ENCODE data around the gene PYGB.

DNA sequence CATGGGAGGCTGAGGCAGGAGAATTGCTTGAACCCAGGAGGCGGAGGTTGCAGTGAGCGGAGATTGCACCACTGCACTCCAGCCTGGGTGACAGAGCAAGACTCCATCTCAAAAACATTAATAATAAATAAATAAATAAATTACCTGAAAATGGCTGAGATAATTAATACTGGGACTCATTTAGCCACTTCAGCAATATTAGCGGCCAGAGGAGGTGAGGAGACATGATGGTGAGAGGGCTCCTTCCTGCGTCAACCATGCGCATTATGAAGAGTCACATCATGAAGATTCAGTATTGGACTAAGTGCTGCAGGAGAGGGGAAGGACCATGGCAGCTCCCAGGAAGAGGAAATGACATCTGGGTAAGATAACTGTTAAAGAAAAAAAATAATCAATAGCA is 2.9 kb upstream of the PYGB start:
- TF ChIP-seq, protein P1, sequence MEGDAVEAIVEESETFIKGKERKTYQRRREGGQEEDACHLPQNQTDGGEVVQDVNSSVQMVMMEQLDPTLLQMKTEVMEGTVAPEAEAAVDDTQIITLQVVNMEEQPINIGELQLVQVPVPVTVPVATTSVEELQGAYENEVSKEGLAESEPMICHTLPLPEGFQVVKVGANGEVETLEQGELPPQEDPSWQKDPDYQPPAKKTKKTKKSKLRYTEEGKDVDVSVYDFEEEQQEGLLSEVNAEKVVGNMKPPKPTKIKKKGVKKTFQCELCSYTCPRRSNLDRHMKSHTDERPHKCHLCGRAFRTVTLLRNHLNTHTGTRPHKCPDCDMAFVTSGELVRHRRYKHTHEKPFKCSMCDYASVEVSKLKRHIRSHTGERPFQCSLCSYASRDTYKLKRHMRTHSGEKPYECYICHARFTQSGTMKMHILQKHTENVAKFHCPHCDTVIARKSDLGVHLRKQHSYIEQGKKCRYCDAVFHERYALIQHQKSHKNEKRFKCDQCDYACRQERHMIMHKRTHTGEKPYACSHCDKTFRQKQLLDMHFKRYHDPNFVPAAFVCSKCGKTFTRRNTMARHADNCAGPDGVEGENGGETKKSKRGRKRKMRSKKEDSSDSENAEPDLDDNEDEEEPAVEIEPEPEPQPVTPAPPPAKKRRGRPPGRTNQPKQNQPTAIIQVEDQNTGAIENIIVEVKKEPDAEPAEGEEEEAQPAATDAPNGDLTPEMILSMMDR (IDR thresholded peaks at IDR 0.05) = no peak
- TF ChIP-seq, protein P2, sequence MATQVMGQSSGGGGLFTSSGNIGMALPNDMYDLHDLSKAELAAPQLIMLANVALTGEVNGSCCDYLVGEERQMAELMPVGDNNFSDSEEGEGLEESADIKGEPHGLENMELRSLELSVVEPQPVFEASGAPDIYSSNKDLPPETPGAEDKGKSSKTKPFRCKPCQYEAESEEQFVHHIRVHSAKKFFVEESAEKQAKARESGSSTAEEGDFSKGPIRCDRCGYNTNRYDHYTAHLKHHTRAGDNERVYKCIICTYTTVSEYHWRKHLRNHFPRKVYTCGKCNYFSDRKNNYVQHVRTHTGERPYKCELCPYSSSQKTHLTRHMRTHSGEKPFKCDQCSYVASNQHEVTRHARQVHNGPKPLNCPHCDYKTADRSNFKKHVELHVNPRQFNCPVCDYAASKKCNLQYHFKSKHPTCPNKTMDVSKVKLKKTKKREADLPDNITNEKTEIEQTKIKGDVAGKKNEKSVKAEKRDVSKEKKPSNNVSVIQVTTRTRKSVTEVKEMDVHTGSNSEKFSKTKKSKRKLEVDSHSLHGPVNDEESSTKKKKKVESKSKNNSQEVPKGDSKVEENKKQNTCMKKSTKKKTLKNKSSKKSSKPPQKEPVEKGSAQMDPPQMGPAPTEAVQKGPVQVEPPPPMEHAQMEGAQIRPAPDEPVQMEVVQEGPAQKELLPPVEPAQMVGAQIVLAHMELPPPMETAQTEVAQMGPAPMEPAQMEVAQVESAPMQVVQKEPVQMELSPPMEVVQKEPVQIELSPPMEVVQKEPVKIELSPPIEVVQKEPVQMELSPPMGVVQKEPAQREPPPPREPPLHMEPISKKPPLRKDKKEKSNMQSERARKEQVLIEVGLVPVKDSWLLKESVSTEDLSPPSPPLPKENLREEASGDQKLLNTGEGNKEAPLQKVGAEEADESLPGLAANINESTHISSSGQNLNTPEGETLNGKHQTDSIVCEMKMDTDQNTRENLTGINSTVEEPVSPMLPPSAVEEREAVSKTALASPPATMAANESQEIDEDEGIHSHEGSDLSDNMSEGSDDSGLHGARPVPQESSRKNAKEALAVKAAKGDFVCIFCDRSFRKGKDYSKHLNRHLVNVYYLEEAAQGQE (IDR thresholded peaks at IDR 0.05; ENCODE audit: insufficient read depth in 1 of 2, low read depth in 2 of 2, low read length in 1 of 2) = no peak
- TF ChIP-seq TCF7L2 (IDR thresholded peaks at IDR 0.05; ENCODE audit: low read depth, low read length) = no peak

Measured in Panc1 (cell line).